GM21423 (cell line): ENCODE measurements around the gene DLG2.
"Not testable (repeated sequence)": the region's sequence is repeated elsewhere in the genome, so short reads cannot be mapped to it uniquely, and the experiment has no call there.

Experiments used
- ATAC-seq: cut with Tn5 transposase; IDR thresholded peaks from one replicate; pipeline ENCODE4 v1.9.1; 2021; ENCODE audit warnings: mild to moderate bottlenecking, moderate library complexity; ENCODE audit not compliant: unreplicated experiment

Gene DLG2

GRCh38 chr11:83422641-83423040 is 2204.5 kb downstream of the DLG2 start:
- not testable (repeated sequence) for ATAC-seq

- ATAC-seq = no peak
Observed at GRCh38 chr11:83410605-83411565, 2216.3 kb downstream of the DLG2 start.

- no peak for ATAC-seq
Observed at GRCh38 chr11:83409891-83410290, 2217.3 kb downstream of the DLG2 start.

DNA sequence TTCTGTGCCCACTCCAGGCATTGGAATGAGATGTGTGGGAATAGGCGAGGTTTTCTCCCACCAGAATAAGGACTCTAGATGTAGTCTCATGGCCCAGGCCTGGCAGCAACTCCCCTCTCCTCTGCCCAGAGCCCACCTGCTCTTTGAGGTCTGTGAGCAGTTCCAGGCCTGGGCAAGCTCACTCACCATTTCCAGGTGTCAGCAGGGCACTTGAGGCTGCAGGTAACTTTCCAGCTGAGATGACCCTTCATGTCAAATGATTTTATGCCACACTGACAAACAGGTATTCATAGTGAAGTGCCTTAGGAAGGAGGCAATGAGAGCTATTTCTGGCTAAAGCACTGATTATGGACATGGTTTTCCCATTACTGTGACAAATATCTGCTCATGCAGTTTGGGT is 2217.7 kb downstream of the DLG2 start:
- ATAC-seq = no peak

DNA sequence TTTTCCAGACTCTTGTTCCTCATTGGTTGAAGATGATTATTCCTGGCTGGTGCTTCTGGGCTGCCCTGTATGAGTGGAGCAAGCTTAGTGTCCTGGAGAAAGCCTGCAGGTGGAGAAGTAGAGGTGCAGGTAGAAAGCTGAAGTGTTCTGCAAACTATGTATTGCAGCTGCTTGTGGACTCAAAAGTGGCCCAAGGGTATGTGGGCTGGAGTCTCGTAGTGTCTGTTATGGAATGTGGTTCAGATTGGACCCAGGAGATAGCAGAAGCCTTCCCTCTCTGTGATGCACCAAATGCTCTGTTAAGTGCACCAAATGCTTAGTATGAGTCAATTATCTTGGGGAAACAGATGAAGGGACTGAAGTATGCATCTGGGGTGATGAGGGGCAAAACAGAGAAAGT is 2218.2 kb downstream of the DLG2 start:
- ATAC-seq = no peak
